PC-9 (cell line): ENCODE results near the gene IL13RA2.

ENCODE experiments used
- EZH2 ChIP-seq: fragments of 200-600 bp; sonication (generic); IDR thresholded peaks from 2 replicates; pipeline ENCODE4 v1.8.0; 2017; ENCODE audit warnings: antibody characterized with exemption, low read depth
- TF ChIP-seq, protein P1 (sequence below): fragments of 200-600 bp; sonication (generic); conservative IDR thresholded peaks from 2 replicates; pipeline ENCODE4 v1.6.1; 2017; ENCODE audit warnings: mixed run types, antibody characterized with exemption, mild to moderate bottlenecking, moderate library complexity

DNA sequence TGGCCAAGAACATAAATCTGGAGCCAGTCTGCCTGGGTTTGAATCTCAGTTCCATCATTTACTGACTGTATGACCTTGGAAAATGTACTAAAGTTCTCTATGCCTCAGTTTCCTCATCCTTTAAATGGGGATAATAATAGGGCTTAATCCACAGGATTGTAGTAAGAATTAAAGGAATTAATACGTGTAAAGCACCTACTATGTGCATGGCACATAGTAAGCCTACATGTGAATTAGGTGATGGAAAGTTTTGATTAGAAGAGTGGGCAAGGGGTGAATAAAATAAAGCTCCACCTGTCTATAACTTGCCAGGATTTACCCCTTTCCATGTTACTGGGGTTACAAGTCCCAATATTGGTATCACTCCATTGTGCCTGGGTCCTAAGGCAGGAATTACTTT is 35.8 kb upstream of the IL13RA2 start:
- TF ChIP-seq, protein P1, sequence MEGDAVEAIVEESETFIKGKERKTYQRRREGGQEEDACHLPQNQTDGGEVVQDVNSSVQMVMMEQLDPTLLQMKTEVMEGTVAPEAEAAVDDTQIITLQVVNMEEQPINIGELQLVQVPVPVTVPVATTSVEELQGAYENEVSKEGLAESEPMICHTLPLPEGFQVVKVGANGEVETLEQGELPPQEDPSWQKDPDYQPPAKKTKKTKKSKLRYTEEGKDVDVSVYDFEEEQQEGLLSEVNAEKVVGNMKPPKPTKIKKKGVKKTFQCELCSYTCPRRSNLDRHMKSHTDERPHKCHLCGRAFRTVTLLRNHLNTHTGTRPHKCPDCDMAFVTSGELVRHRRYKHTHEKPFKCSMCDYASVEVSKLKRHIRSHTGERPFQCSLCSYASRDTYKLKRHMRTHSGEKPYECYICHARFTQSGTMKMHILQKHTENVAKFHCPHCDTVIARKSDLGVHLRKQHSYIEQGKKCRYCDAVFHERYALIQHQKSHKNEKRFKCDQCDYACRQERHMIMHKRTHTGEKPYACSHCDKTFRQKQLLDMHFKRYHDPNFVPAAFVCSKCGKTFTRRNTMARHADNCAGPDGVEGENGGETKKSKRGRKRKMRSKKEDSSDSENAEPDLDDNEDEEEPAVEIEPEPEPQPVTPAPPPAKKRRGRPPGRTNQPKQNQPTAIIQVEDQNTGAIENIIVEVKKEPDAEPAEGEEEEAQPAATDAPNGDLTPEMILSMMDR, result no peak
- no peak for TF ChIP-seq EZH2
